ENCODE data around the gene COQ7. TPM values are rescaled to one million over a fixed set of nuclear protein-coding genes. Genes with fewer than 3 reads are reported as not detected.

COQ7 gene
- total RNA-seq, 1 experiment from 2014 or later = 25.0 TPM

DNA sequence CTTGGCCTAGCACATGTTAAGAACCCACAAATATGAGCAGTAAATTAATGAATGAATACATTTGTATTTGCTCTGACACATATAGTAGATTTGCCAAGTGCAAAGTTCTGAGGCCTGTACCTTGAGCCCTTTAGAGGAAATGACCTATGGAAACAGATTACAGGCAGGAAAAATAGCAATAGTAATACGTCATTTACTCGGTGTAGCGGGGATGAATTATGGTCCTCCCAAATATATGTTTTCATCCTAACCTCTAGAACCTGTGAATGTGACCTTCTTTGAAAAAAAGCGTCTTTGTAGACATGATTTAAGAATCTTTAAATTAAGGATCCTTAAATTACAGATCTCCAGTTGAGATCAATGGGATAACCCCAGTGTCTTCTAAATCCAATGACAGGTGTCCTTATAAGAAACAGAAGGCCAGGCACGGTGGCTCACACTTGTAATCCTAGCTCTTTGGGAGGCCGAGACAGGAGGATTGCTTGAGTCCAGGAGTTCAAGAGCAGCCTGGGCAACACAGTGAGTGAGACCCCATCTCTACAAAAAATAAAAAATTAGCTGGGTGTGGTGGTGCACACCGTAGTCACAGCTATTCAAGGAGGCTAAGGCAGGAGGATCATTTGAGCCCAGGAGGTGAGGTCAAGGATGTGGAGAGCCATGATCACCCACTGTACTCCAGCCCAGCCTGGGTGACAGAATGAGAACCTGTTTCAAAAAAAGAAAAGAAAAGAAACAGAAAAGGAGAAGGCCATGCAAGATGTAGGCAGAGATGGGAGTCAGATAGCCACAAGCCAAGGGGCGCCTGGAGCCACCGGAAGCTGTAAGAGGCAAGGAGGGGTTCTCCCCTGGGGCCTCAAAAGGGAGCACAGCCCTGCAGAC is 41.2 kb downstream of the COQ7 start:
- DNase-seq = peak; percentile 32
- no TSS peak for BruUV-seq (replicated peaks)
- H3K9me2 ChIP-seq (replicated peaks; ENCODE audit: low read length) = no peaks in the 10 kb centered on the region
- CTCF ChIA-PET = no interaction called here
- H4K20me1 ChIP-seq (ENCODE audit: low read length) = no peaks in the 10 kb centered on the region
- no peak overlapping the region for H3K4me2 ChIP-seq (ENCODE audit: low read length)
- no peak; the same call in 1 of the 2 replicates for ATAC-seq
- intact Hi-C loops (cut with micrococcal nuclease) = no loop called here
- H3K9me3 ChIP-seq (ENCODE audit: low read length) = no peaks in the 10 kb centered on the region
- 0 out of 2 replicates have a peak, but pooled peaks cover 3% of the 10 kb centered on the region for H3K79me2 ChIP-seq (ENCODE audit: low read length)
- no peaks in the 10 kb centered on the region for H3F3A ChIP-seq (ENCODE audit: low read length, unreplicated experiment)
- peaks cover 26% of the 10 kb centered on the region for H3K4me1 ChIP-seq (ENCODE audit: insufficient read depth, low read length)
- no peak for TF ChIP-seq EZH2phosphoT487 (IDR thresholded peaks at IDR 0.05; ENCODE audit: borderline replicate concordance, low read length)
- no peak for TF ChIP-seq EZH2 (IDR thresholded peaks at IDR 0.05; ENCODE audit: low read length, unreplicated experiment)
- TF ChIP-seq, protein P1, sequence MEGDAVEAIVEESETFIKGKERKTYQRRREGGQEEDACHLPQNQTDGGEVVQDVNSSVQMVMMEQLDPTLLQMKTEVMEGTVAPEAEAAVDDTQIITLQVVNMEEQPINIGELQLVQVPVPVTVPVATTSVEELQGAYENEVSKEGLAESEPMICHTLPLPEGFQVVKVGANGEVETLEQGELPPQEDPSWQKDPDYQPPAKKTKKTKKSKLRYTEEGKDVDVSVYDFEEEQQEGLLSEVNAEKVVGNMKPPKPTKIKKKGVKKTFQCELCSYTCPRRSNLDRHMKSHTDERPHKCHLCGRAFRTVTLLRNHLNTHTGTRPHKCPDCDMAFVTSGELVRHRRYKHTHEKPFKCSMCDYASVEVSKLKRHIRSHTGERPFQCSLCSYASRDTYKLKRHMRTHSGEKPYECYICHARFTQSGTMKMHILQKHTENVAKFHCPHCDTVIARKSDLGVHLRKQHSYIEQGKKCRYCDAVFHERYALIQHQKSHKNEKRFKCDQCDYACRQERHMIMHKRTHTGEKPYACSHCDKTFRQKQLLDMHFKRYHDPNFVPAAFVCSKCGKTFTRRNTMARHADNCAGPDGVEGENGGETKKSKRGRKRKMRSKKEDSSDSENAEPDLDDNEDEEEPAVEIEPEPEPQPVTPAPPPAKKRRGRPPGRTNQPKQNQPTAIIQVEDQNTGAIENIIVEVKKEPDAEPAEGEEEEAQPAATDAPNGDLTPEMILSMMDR (conservative IDR thresholded peaks at IDR 0.05; ENCODE audit: low read depth, low read length) = no peak
- no peaks in the 10 kb centered on the region for H3K27me3 ChIP-seq (ENCODE audit: low read length)
- peak overlapping the region; percentile 80 for H3K27ac ChIP-seq (ENCODE audit: low read length)
- H3K4me3 ChIP-seq (ENCODE audit: low read length) = no peak overlapping the region
- H3K36me3 ChIP-seq (ENCODE audit: low read depth, low read length) = no peaks in the 10 kb centered on the region
- H2AFZ ChIP-seq (ENCODE audit: low read length) = no peak overlapping the region
- POLR2A ChIA-PET (ENCODE audit: unreplicated experiment) = no interaction called here
- H3K9ac ChIP-seq (ENCODE audit: low read length) = peak overlapping the region; percentile 16; the same call in 1 of the 2 replicates

- ChIA-PET CTCF (no interaction called here), POLR2A (ENCODE audit: unreplicated experiment) (no interaction called here)
Observed at GRCh38 chr16:19109288-19109664, 41.9 kb downstream of the COQ7 start.

More at GRCh38 chr16:19109288-19109664, 41.9 kb downstream of the COQ7 start:
- Histone ChIP-seq H3K79me2 (ENCODE audit: low read length) (peaks cover 5% of the 10 kb centered on the region), H2AFZ (ENCODE audit: low read length) (no peak overlapping the region), H3K27ac (ENCODE audit: low read length) (no peak overlapping the region), H3K4me2 (ENCODE audit: low read length) (no peak overlapping the region), H4K20me1 (ENCODE audit: low read length) (no peaks in the 10 kb centered on the region), H3K9me3 (ENCODE audit: low read length) (no peaks in the 10 kb centered on the region), H3K9ac (ENCODE audit: low read length) (no peak overlapping the region), H3K36me3 (ENCODE audit: low read depth, low read length) (no peaks in the 10 kb centered on the region), H3F3A (ENCODE audit: low read length, unreplicated experiment) (no peaks in the 10 kb centered on the region), H3K27me3 (ENCODE audit: low read length) (no peaks in the 10 kb centered on the region), H3K4me3 (ENCODE audit: low read length) (no peak overlapping the region), H3K9me2 (replicated peaks; ENCODE audit: low read length) (no peaks in the 10 kb centered on the region), H3K4me1 (ENCODE audit: insufficient read depth, low read length) (peaks cover 26% of the 10 kb centered on the region)
- TF ChIP-seq, protein P1 (conservative IDR thresholded peaks at IDR 0.05; ENCODE audit: low read depth, low read length) = no peak
- TF ChIP-seq EZH2 (IDR thresholded peaks at IDR 0.05; ENCODE audit: low read length, unreplicated experiment) (no peak), EZH2phosphoT487 (IDR thresholded peaks at IDR 0.05; ENCODE audit: borderline replicate concordance, low read length) (no peak)
- no TSS peak for BruUV-seq (replicated peaks)
- ATAC-seq (no peak), DNase-seq (no peak)
- intact Hi-C loops (cut with micrococcal nuclease) = no loop called here
